Ovary (tissue), 3 donors: ENCODE data around the gene KL.

ENCODE experiments used
- CTCF ChIP-seq, 3 donors: fragments of 450-650 bp in 2 of 3; fragments of 200-600 bp in 1 of 3; IDR thresholded peaks; one replicate each; pipeline versions ENCODE4 v1.5.1 to v1.8.0; 2016 to 2022; ENCODE audit warnings: antibody characterized with exemption in 3 of 3, mild to moderate bottlenecking in 1 of 3
- EP300 ChIP-seq: sonication (generic); formaldehyde crosslinking; IDR thresholded peaks from one replicate; pipeline ENCODE4 v1.6.1; 2017; ENCODE audit warnings: antibody characterized with exemption
- POLR2A ChIP-seq: fragments of 450-650 bp; IDR thresholded peaks from one replicate; pipeline ENCODE4 v1.6.1; 2017; ENCODE audit warnings: antibody characterized with exemption, mild to moderate bottlenecking, moderate library complexity
- donor health status: DM: no; HTN: no; CAD: no.

GRCh38 chr13:33114146-33114545 lies 97.9 kb downstream of the KL start:
- TF ChIP-seq CTCF (IDR thresholded peaks at IDR 0.05) (no peak), POLR2A (no peak), EP300 (no peak)
